Fibroblast of villous mesenchyme (primary cell): ENCODE results near the gene LRRTM4. TPM values are rescaled to one million over a fixed set of nuclear protein-coding genes. Genes with fewer than 3 reads are reported as not detected.
"Not testable (repeated sequence)": the region's sequence is repeated elsewhere in the genome, so short reads cannot be mapped to it uniquely, and the experiment has no call there.

ENCODE experiments used
- DNase-seq: peaks from one replicate; pipeline ENCODE4 v3.0.0-alpha.2; 2010; ENCODE audit warnings: low read depth
- H3K4me3 ChIP-seq: 2 replicates; pipeline ENCODE4 v1.5.1; 2011; ENCODE audit warnings: low read depth, mild to moderate bottlenecking, low read length
- small RNA-seq: library from RNA; depleted of rRNA; stranded (forward); fragments of <200 nt; gene quantifications from one replicate; pipeline ENCODE3, GENCODE V24; 2012
- total RNA-seq: library from RNA; depleted of rRNA; stranded (reverse); fragments of >200 nt; gene quantifications from 2 replicates; pipeline ENCODE4 v1.2.3, GENCODE V29; 2012
- TF ChIP-seq, protein P1 (sequence below): IDR thresholded peaks from 2 replicates; pipeline ENCODE4 v1.5.1; 2012; ENCODE audit warnings: low read depth, mild to moderate bottlenecking, low read length; ENCODE audit not compliant: insufficient read depth

The LRRTM4 gene
- total RNA-seq, 1 donor, result not detected

- H3K4me3 ChIP-seq, result no peak overlapping the region
- TF ChIP-seq, protein P1, sequence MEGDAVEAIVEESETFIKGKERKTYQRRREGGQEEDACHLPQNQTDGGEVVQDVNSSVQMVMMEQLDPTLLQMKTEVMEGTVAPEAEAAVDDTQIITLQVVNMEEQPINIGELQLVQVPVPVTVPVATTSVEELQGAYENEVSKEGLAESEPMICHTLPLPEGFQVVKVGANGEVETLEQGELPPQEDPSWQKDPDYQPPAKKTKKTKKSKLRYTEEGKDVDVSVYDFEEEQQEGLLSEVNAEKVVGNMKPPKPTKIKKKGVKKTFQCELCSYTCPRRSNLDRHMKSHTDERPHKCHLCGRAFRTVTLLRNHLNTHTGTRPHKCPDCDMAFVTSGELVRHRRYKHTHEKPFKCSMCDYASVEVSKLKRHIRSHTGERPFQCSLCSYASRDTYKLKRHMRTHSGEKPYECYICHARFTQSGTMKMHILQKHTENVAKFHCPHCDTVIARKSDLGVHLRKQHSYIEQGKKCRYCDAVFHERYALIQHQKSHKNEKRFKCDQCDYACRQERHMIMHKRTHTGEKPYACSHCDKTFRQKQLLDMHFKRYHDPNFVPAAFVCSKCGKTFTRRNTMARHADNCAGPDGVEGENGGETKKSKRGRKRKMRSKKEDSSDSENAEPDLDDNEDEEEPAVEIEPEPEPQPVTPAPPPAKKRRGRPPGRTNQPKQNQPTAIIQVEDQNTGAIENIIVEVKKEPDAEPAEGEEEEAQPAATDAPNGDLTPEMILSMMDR, result no peak
- no peak for DNase-seq
Observed at GRCh38 chr2:76713312-76713711, 808.9 kb downstream of the LRRTM4 start.

DNA sequence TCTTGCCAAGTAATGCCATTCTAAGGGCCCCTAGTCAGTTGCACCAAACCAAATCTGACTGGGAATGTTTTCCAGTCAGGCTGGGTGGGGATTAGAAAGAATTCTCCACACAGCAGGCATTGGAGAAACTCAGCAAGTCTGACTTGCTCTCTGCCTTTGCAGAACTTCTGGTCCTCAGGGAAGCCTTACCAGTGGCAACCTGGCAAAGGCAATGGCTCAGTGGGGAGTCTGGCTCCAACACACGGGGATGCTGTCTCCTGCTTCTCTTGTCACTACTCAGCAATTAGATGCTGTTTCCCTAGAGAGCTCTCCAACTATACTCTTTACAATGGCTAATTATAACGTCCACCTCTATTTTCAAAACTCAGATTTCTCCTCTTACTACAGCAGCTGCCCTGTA lies 810.7 kb downstream of the LRRTM4 start:
- H3K4me3 ChIP-seq, result no peak overlapping the region
- no peak for DNase-seq
- TF ChIP-seq, protein P1, result no peak

- no peak for DNase-seq
- TF ChIP-seq, protein P1, result no peak
- no peak overlapping the region for H3K4me3 ChIP-seq
Observed at GRCh38 chr2:76700894-76701293, 821.3 kb downstream of the LRRTM4 start.

DNA sequence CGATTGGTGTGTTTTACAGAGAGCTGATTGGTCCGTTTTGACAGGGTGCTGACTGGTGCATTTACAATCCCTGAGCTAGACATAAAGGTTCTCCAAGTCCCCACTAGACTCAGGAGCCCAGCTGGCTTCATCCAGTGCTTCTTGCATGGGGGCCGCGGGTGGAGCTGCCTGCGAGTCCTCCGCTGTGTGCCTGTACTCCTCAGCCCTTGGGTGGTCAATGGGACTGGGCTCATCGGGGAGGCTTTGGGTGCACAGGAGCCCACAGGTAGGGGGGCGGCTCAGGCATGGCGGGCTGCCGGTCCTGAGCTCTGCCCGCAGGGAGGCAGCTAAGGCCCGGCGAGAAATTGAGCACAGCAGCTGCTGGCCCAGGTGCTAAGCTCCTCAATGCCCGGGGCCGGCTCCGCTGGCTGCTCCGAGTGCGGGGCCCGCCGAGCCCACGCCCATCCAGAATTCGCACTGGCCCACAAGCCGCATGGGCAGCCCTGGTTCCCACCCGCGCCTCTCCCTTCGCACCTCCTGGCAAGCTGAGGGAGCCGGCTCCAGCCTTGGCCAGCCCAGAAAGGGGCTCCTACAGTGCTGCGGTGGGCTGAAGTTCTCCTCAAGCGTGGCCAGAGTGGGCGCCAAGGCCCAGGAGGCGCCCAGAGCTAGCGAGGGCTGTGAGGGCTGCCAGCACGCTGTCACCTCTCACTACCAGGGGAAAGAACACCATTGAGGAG lies 824.0 kb downstream of the LRRTM4 start:
- not testable (repeated sequence) for H3K4me3 ChIP-seq, DNase-seq

Small RNA genes lying within 50 kb of the gene (small RNA-seq; reads per million reads assigned to genes)
- gene RNA5SP98, result not detected
